ENCODE results near the gene SPA17.
A peak's percentile ranks its signal among the peaks of the same experiment; 100 is the strongest.

SPA17 gene

GRCh38 chr11:124732230-124732629 lies 58.5 kb downstream of the SPA17 start:
- H3K4me3 ChIP-seq (ENCODE audit: low read depth, low read length), result no peak overlapping the region
- DNase-seq (ENCODE audit: low read depth), result peak; percentile 54
- TF ChIP-seq, protein P1, sequence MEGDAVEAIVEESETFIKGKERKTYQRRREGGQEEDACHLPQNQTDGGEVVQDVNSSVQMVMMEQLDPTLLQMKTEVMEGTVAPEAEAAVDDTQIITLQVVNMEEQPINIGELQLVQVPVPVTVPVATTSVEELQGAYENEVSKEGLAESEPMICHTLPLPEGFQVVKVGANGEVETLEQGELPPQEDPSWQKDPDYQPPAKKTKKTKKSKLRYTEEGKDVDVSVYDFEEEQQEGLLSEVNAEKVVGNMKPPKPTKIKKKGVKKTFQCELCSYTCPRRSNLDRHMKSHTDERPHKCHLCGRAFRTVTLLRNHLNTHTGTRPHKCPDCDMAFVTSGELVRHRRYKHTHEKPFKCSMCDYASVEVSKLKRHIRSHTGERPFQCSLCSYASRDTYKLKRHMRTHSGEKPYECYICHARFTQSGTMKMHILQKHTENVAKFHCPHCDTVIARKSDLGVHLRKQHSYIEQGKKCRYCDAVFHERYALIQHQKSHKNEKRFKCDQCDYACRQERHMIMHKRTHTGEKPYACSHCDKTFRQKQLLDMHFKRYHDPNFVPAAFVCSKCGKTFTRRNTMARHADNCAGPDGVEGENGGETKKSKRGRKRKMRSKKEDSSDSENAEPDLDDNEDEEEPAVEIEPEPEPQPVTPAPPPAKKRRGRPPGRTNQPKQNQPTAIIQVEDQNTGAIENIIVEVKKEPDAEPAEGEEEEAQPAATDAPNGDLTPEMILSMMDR (IDR thresholded peaks at IDR 0.05; ENCODE audit: low read depth, low read length), result no peak
- no peak for TF ChIP-seq POLR2A (IDR thresholded peaks at IDR 0.05; ENCODE audit: extremely low read depth, insufficient read length)
- no peak for TF ChIP-seq MYC (IDR thresholded peaks at IDR 0.05; ENCODE audit: low read depth, low read length)
- TF ChIP-seq, protein P2, sequence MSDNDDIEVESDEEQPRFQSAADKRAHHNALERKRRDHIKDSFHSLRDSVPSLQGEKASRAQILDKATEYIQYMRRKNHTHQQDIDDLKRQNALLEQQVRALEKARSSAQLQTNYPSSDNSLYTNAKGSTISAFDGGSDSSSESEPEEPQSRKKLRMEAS (IDR thresholded peaks at IDR 0.05; ENCODE audit: low read depth, low read length), result no peak

DNA sequence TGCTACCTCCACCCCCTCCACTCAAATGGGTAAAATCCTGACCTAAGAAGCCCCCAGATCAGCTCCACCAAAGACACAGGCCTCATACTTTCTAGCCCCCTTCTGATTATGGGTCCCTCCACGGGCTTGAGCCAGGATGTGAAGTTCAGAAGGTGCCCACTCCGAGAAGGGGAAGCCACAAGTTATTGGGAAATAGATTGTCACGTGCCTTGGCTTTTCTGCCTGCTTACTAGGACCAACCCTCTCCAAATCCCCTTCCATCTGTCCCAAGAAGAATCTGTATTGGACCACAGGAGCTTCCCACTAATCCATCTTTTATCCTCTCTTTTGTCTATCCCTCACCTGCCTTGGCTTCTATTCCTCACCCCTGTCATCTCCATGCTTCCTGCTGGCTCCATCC lies 63.0 kb downstream of the SPA17 start:
- peak; percentile 71 for DNase-seq (ENCODE audit: low read depth)
- TF ChIP-seq POLR2A (IDR thresholded peaks at IDR 0.05; ENCODE audit: extremely low read depth, insufficient read length), result no peak
- TF ChIP-seq, protein P2 (IDR thresholded peaks at IDR 0.05; ENCODE audit: low read depth, low read length), result peak; percentile 93
- no peak overlapping the region for H3K4me3 ChIP-seq (ENCODE audit: low read depth, low read length)

DNA sequence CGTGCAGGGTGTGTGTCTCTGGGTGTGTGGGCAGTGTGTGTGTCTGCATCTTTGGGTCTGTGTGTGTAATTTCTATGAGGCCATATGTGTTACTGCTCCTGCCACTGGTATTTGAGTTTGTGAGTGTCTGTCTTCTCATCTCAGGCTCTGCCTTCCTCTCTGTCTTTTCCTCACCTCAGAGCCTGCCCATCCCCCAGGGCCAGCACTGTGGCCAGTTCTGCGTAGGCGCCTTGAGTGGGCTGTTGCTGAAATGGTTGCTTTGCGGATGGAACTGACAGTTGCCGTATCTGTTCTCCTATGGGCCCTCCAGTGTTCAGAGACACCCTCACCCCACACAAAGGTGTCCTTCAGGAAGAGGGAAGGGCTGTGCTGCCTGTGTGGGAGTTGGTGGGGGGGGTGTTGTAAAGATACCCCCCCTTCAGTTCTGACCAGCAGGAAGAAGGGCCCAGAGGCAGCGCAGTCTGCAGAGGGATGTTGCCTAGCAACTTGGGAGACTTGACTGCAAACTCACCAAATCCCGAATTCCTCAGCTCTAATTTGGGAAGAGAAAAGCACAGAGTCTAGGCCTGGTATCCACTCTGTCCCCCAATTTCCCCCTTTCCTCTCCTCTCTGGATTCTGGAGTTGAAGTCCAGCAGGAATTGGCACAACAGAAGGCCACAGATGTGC lies 64.1 kb downstream of the SPA17 start:
- TF ChIP-seq, protein P1 (IDR thresholded peaks at IDR 0.05; ENCODE audit: low read depth, low read length), result no peak
- TF ChIP-seq, protein P2 (IDR thresholded peaks at IDR 0.05; ENCODE audit: low read depth, low read length), result no peak
- TF ChIP-seq MYC (IDR thresholded peaks at IDR 0.05; ENCODE audit: low read depth, low read length) (no peak), POLR2A (IDR thresholded peaks at IDR 0.05; ENCODE audit: extremely low read depth, insufficient read length) (no peak)
- DNase-seq (ENCODE audit: low read depth), result no peak
- no peak overlapping the region for H3K4me3 ChIP-seq (ENCODE audit: low read depth, low read length)

DNA sequence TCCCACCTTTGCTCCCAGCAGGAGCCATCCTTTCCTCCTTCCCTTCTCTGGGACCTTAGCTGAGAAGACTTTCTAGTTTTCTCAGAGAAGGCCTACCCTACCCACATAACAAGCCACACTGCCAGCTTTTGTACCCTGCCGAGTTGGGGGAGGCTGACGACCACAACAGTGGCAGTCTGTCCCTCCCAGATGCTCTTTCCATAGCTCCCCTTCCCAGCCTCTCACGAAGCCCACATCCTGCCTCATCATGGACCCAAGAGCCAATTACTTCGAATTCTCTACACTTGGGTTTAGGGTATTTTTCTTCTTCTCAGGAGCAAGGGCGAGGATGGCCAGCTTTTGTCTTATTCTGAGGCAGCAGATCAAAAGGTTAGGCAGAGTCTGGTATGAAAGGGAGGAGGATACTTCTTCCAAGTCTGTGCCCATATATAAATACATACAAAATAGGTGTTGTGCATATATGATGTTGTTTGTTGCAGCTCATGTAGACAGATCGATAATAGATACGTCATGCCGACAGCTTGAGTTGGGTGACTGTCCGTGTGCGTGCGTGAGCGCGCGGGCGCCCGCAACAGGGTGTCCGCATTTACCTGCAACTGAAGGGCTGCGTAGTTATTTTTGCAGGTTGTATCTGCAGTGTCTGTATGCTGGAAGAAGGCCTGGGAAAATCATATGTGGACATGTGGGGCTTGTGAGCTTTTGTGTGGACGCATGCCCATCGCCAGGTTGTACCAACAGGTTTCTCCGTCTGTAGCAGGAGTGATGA lies 65.2 kb downstream of the SPA17 start:
- H3K4me3 ChIP-seq (ENCODE audit: low read depth, low read length), result no peak overlapping the region
- no peak for TF ChIP-seq POLR2A (IDR thresholded peaks at IDR 0.05; ENCODE audit: extremely low read depth, insufficient read length)
- TF ChIP-seq, protein P2 (IDR thresholded peaks at IDR 0.05; ENCODE audit: low read depth, low read length), result no peak
- no peak for TF ChIP-seq MYC (IDR thresholded peaks at IDR 0.05; ENCODE audit: low read depth, low read length)
- TF ChIP-seq, protein P1 (IDR thresholded peaks at IDR 0.05; ENCODE audit: low read depth, low read length), result no peak
- DNase-seq (ENCODE audit: low read depth), result no peak

DNA sequence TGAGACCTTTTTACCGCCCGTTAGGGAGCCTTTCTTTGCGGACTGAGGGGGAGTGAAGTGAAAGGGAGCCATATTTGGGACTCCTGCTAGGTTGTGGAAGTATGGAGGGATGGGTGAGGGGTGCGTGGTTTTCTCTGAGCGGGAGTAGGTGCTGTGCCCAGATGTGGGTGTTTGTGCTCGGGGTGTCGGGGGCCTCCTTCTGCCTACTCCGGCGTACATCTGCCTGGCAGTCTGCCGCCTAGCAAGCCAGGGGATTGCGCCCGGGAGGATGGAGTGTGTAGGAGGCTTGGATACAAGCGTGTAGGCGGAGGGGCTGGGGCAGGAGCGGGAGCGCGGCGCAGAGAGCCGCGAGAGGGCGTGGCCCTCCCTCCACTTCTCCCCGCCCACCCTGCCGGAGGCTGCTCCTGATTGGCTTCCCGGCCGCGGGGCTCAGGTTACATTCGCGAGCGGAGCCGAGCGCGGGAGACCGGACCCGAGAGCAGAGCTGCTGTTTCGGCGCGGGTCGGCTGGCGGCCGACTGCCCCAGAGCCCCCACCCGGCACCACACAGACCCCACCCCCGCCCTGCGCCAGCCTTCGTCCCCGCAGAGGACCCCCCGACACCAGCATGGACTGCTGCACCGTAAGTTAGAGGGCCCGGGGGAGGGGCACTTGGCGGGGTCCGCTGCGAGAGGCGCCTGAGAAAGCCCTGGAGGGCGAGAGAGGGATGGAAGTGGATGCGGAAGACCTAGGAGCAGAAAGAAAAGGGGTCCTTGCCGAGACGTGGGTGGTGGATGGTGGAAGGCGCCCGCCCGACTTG lies 66.0 kb downstream of the SPA17 start, which contains the start of gene NRGN:
NRGN (plus strand) TSS at position 464 of the 798 bp plus-strand sequence; CDS start at position 607, 143 bp downstream.
- peak within 1 kb of the TSS; percentile 42 for H3K4me3 ChIP-seq (ENCODE audit: low read depth, low read length)
- peak; percentile 89 for DNase-seq (ENCODE audit: low read depth)
- TF ChIP-seq MYC (IDR thresholded peaks at IDR 0.05; ENCODE audit: low read depth, low read length) (no peak), POLR2A (IDR thresholded peaks at IDR 0.05; ENCODE audit: extremely low read depth, insufficient read length) (no peak)
- TF ChIP-seq, protein P1 (IDR thresholded peaks at IDR 0.05; ENCODE audit: low read depth, low read length), result no peak
- TF ChIP-seq, protein P2 (IDR thresholded peaks at IDR 0.05; ENCODE audit: low read depth, low read length), result no peak
